Glutamatergic neuron (in vitro differentiated cells): ENCODE data around the gene MXRA8. TPM values are rescaled to one million over a fixed set of nuclear protein-coding genes. Genes with fewer than 3 reads are reported as not detected.

Experiments used
- DNase-seq: peaks from one replicate; pipeline ENCODE4 v3.0.0; 2022
- H3K27ac Mint-ChIP-seq: one replicate; pipeline ENCODE4 v1.8.0; 2020; ENCODE audit warnings: mild to moderate bottlenecking, mixed read lengths, inconsistent platforms; ENCODE audit not compliant: unreplicated experiment
- H3K27me3 Mint-ChIP-seq: one replicate; pipeline ENCODE4 v1.8.0; 2020; ENCODE audit warnings: mild to moderate bottlenecking, moderate library complexity, mixed read lengths, inconsistent platforms; ENCODE audit not compliant: unreplicated experiment
- H3K36me3 Mint-ChIP-seq: one replicate; pipeline ENCODE4 v1.8.0; 2020; ENCODE audit warnings: mild to moderate bottlenecking, mixed read lengths, inconsistent platforms; ENCODE audit not compliant: unreplicated experiment
- H3K4me1 Mint-ChIP-seq: one replicate; pipeline ENCODE4 v1.8.0; 2020; ENCODE audit warnings: mild to moderate bottlenecking, low read depth, mixed read lengths, inconsistent platforms; ENCODE audit not compliant: unreplicated experiment
- H3K4me3 Mint-ChIP-seq: one replicate; pipeline ENCODE4 v1.8.0; 2020; ENCODE audit warnings: mild to moderate bottlenecking, mixed read lengths, inconsistent platforms; ENCODE audit not compliant: unreplicated experiment
- H3K9me3 Mint-ChIP-seq: one replicate; pipeline ENCODE4 v1.8.0; 2020; ENCODE audit warnings: mild to moderate bottlenecking, moderate library complexity, mixed read lengths, inconsistent platforms; ENCODE audit not compliant: unreplicated experiment
- total RNA-seq: library from RNA; stranded (reverse); fragmentation: NEBNext Ultra II Directional; extraction: Animal tissue kit (Norgen Biotek cat#: 25700); gene quantifications from one replicate; pipeline ENCODE4 v1.2.1, GENCODE V29; 2021; ENCODE audit not compliant: unreplicated experiment
- TF ChIP-seq, protein P1 (sequence below): fragments of 200-600 bp; sonication (generic); IDR thresholded peaks from one replicate; pipeline ENCODE4 v1.5.0; 2021; ENCODE audit not compliant: partially characterized antibody, unreplicated experiment

Gene MXRA8
- total RNA-seq, 1 donor from 2014 or later: 7.7 TPM

GRCh38 chr1:1331068-1331965 lies 27.0 kb downstream of the MXRA8 start, which contains the start of gene TAS1R3:
Gene TAS1R3, plus strand, starts transcription at chr1:1331280. Its CDS starts 66 bp downstream, at chr1:1331346.
- Mint-ChIP-seq H3K36me3 (no peaks in the 10 kb centered on the region), H3K4me1 (peaks cover 5% of the 10 kb centered on the region), H3K27me3 (peaks cover 10% of the 10 kb centered on the region), H3K27ac (peak within 1 kb of the TSS; percentile 85), H3K9me3 (peaks cover 15% of the 10 kb centered on the region), H3K4me3 (no peak within 1 kb of the TSS)
- DNase-seq: no peak
- TF ChIP-seq, protein P1, sequence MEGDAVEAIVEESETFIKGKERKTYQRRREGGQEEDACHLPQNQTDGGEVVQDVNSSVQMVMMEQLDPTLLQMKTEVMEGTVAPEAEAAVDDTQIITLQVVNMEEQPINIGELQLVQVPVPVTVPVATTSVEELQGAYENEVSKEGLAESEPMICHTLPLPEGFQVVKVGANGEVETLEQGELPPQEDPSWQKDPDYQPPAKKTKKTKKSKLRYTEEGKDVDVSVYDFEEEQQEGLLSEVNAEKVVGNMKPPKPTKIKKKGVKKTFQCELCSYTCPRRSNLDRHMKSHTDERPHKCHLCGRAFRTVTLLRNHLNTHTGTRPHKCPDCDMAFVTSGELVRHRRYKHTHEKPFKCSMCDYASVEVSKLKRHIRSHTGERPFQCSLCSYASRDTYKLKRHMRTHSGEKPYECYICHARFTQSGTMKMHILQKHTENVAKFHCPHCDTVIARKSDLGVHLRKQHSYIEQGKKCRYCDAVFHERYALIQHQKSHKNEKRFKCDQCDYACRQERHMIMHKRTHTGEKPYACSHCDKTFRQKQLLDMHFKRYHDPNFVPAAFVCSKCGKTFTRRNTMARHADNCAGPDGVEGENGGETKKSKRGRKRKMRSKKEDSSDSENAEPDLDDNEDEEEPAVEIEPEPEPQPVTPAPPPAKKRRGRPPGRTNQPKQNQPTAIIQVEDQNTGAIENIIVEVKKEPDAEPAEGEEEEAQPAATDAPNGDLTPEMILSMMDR: no peak

GRCh38 chr1:1330366-1331067 lies 27.8 kb downstream of the MXRA8 start:
- TF ChIP-seq, protein P1: no peak
- Mint-ChIP-seq H3K4me3 (no peak overlapping the region), H3K27ac (no peak overlapping the region), H3K36me3 (no peaks in the 10 kb centered on the region), H3K9me3 (peaks cover 15% of the 10 kb centered on the region), H3K27me3 (peaks cover 12% of the 10 kb centered on the region), H3K4me1 (peaks cover 5% of the 10 kb centered on the region)
- no peak for DNase-seq

- peaks cover 12% of the 10 kb centered on the region for H3K27me3 Mint-ChIP-seq
- DNase-seq: no peak
- peak overlapping the region; percentile 73 for H3K4me3 Mint-ChIP-seq
- peak overlapping the region; percentile 85 for H3K27ac Mint-ChIP-seq
- H3K9me3 Mint-ChIP-seq: peaks cover 15% of the 10 kb centered on the region
- TF ChIP-seq, protein P1: no peak
- peaks cover 5% of the 10 kb centered on the region for H3K4me1 Mint-ChIP-seq
- H3K36me3 Mint-ChIP-seq: no peaks in the 10 kb centered on the region
Observed at GRCh38 chr1:1329304-1330210, 28.8 kb downstream of the MXRA8 start.

DNA sequence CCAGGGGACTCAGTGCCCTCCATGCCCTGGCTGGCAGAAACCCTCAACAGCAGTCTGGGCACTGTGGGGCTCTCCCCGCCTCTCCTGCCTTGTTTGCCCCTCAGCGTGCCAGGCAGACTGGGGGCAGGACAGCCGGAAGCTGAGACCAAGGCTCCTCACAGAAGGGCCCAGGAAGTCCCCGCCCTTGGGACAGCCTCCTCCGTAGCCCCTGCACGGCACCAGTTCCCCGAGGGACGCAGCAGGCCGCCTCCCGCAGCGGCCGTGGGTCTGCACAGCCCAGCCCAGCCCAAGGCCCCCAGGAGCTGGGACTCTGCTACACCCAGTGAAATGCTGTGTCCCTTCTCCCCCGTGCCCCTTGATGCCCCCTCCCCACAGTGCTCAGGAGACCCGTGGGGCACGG lies 30.1 kb downstream of the MXRA8 start:
- TF ChIP-seq, protein P1: no peak

More for the DNA sequence above, 30.1 kb downstream of the MXRA8 start:
- Mint-ChIP-seq H3K9me3 (peaks cover 18% of the 10 kb centered on the region), H3K27ac (no peak overlapping the region), H3K27me3 (peaks cover 13% of the 10 kb centered on the region), H3K4me3 (no peak overlapping the region), H3K36me3 (no peaks in the 10 kb centered on the region), H3K4me1 (peaks cover 9% of the 10 kb centered on the region)
- no peak for DNase-seq
